HFFc6 (cell line): ENCODE measurements around the gene TMEM47. TPM values are rescaled to one million over a fixed set of nuclear protein-coding genes. Genes with fewer than 3 reads are reported as not detected.

ENCODE experiments used
- DNase-seq: peaks from one replicate; pipeline ENCODE4 v3.0.0-alpha.2; 2018
- H3K27ac Mint-ChIP-seq: 2 replicates; pipeline ENCODE4 v1.8.0; 2020; ENCODE audit warnings: mild to moderate bottlenecking, mixed read lengths
- H3K27me3 Mint-ChIP-seq: 2 replicates; pipeline ENCODE4 v1.8.0; 2021; ENCODE audit warnings: mild to moderate bottlenecking, moderate library complexity, mixed read lengths; ENCODE audit not compliant: insufficient read depth
- H3K36me3 Mint-ChIP-seq: 2 replicates; pipeline ENCODE4 v1.8.0; 2021; ENCODE audit warnings: low read depth, mixed read lengths
- H3K4me1 Mint-ChIP-seq: 2 replicates; pipeline ENCODE4 v1.8.0; 2020; ENCODE audit warnings: low read depth, mixed read lengths
- H3K4me3 Mint-ChIP-seq: 2 replicates; pipeline ENCODE4 v1.8.0; 2020; ENCODE audit warnings: mild to moderate bottlenecking, moderate library complexity, mixed read lengths
- H3K9me3 Mint-ChIP-seq: 2 replicates; pipeline ENCODE4 v1.8.0; 2020; ENCODE audit warnings: mild to moderate bottlenecking, mixed read lengths
- CTCF ChIP-seq: fragments of 200-600 bp; sonication (generic); IDR thresholded peaks from 2 replicates; pipeline ENCODE4 v1.5.0; 2021; ENCODE audit warnings: antibody characterized with exemption, mild to moderate bottlenecking
- total RNA-seq, 6 experiments: library from RNA; stranded (reverse); fragmentation: NEBNext Ultra II Directional; extraction: Animal tissue kit (Norgen Biotek cat#: 25700); gene quantifications; 2 replicates in 1 of 6; 3 replicates in 5 of 6; pipeline ENCODE4 v1.2.3, GENCODE V29; 2021

Gene TMEM47
- total RNA-seq, 6 experiments from 2014 or later: 84.4 to 124 (median 110) TPM

GRCh38 chrX:34624416-34624815 lies 32.7 kb downstream of the TMEM47 start:
- Mint-ChIP-seq H3K27ac (no peak overlapping the region), H3K9me3 (no peaks in the 10 kb centered on the region), H3K36me3 (no peaks in the 10 kb centered on the region), H3K27me3 (no peaks in the 10 kb centered on the region), H3K4me3 (no peak overlapping the region), H3K4me1 (peaks cover 2% of the 10 kb centered on the region; the same call in 1 of the 2 replicates)
- DNase-seq: no peak
- TF ChIP-seq CTCF: no peak

- Mint-ChIP-seq H3K27ac (no peak overlapping the region), H3K4me1 (no peaks in the 10 kb centered on the region), H3K4me3 (no peak overlapping the region), H3K36me3 (no peaks in the 10 kb centered on the region), H3K9me3 (no peaks in the 10 kb centered on the region), H3K27me3 (no peaks in the 10 kb centered on the region)
- TF ChIP-seq CTCF: no peak
- DNase-seq: no peak
Observed at GRCh38 chrX:34619920-34620319, 37.2 kb downstream of the TMEM47 start.

- TF ChIP-seq CTCF: no peak
- no peaks in the 10 kb centered on the region for H3K27me3 Mint-ChIP-seq
- no peak overlapping the region for H3K4me3 Mint-ChIP-seq
- no peak for DNase-seq
- no peak overlapping the region for H3K27ac Mint-ChIP-seq
- H3K9me3 Mint-ChIP-seq: no peaks in the 10 kb centered on the region
- H3K4me1 Mint-ChIP-seq: no peaks in the 10 kb centered on the region
- H3K36me3 Mint-ChIP-seq: no peaks in the 10 kb centered on the region
Observed at GRCh38 chrX:34612036-34612435, 45.0 kb downstream of the TMEM47 start.

GRCh38 chrX:34598362-34598761 lies 58.7 kb downstream of the TMEM47 start:
- no peak overlapping the region for H3K27ac Mint-ChIP-seq

GRCh38 chrX:34586936-34587335 lies 70.1 kb downstream of the TMEM47 start:
- no peak for DNase-seq
- Mint-ChIP-seq H3K36me3 (peaks cover 8% of the 10 kb centered on the region), H3K27me3 (no peaks in the 10 kb centered on the region), H3K27ac (no peak overlapping the region), H3K4me1 (peaks cover 35% of the 10 kb centered on the region), H3K4me3 (no peak overlapping the region), H3K9me3 (no peaks in the 10 kb centered on the region; the same call in 1 of the 2 replicates)
- TF ChIP-seq CTCF: no peak

More at GRCh38 chrX:34598362-34598761, 58.7 kb downstream of the TMEM47 start:
- no peak overlapping the region for H3K4me3 Mint-ChIP-seq
- DNase-seq: no peak
- H3K36me3 Mint-ChIP-seq: no peaks in the 10 kb centered on the region
- no peak for TF ChIP-seq CTCF
- no peaks in the 10 kb centered on the region for H3K9me3 Mint-ChIP-seq
- H3K27me3 Mint-ChIP-seq: no peaks in the 10 kb centered on the region
- peaks cover 15% of the 10 kb centered on the region; the same call in 1 of the 2 replicates for H3K4me1 Mint-ChIP-seq
